ENCODE data around the gene NAGPA.
A peak's percentile ranks its signal among the peaks of the same experiment; 100 is the strongest.

The NAGPA gene

GRCh38 chr16:5042574-5043171 lies 8.9 kb upstream of the NAGPA start:
- H3K27me3 ChIP-seq (replicated peaks; ENCODE audit: control insufficient read depth, insufficient read depth, low read length), result no peaks in the 10 kb centered on the region
- DNase-seq (ENCODE audit: extremely low read depth, insufficient read length), result no peak
- TF ChIP-seq CTCF (IDR thresholded peaks at IDR 0.05; ENCODE audit: insufficient read depth, low read length, poor library complexity, severe bottlenecking), result no peak
- H3K4me3 ChIP-seq (replicated peaks; ENCODE audit: low read depth, low read length), result no peak overlapping the region
- no peaks in the 10 kb centered on the region for H3K36me3 ChIP-seq (ENCODE audit: control insufficient read depth, insufficient read depth, low read length)

GRCh38 chr16:5041600-5042133 lies 7.9 kb upstream of the NAGPA start:
- TF ChIP-seq CTCF (IDR thresholded peaks at IDR 0.05; ENCODE audit: insufficient read depth, low read length, poor library complexity, severe bottlenecking), result no peak
- no peaks in the 10 kb centered on the region for H3K27me3 ChIP-seq (replicated peaks; ENCODE audit: control insufficient read depth, insufficient read depth, low read length)
- DNase-seq (ENCODE audit: extremely low read depth, insufficient read length), result peak; percentile 52
- H3K4me3 ChIP-seq (replicated peaks; ENCODE audit: low read depth, low read length), result no peak overlapping the region; the same call in 1 of the 2 replicates
- no peaks in the 10 kb centered on the region for H3K36me3 ChIP-seq (ENCODE audit: control insufficient read depth, insufficient read depth, low read length)

DNA sequence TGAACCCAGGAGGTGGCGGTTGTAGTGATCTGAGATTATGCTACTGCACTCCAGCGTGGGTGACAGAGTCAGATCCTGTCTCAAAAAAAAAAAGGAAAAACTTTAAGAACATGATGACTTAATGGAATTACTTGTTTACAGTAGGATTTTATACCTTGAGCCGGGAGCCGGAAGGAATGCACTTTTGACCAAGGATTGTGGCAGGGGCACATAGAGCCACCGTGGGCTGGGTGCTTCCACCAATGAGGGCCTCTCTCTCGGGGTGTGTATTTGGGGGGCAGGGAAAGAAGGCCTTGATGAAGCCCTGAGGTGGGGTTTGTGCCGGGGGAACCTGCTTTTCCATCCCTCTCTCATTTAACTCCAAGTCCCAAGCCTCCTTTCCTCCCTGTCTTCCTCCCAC lies 6.7 kb upstream of the NAGPA start:
- Histone ChIP-seq H3K36me3 (ENCODE audit: control insufficient read depth, insufficient read depth, low read length) (no peaks in the 10 kb centered on the region), H3K27me3 (replicated peaks; ENCODE audit: control insufficient read depth, insufficient read depth, low read length) (no peaks in the 10 kb centered on the region), H3K4me3 (replicated peaks; ENCODE audit: low read depth, low read length) (no peak overlapping the region)
- DNase-seq (ENCODE audit: extremely low read depth, insufficient read length), result no peak
- TF ChIP-seq CTCF (IDR thresholded peaks at IDR 0.05; ENCODE audit: insufficient read depth, low read length, poor library complexity, severe bottlenecking), result no peak

DNA sequence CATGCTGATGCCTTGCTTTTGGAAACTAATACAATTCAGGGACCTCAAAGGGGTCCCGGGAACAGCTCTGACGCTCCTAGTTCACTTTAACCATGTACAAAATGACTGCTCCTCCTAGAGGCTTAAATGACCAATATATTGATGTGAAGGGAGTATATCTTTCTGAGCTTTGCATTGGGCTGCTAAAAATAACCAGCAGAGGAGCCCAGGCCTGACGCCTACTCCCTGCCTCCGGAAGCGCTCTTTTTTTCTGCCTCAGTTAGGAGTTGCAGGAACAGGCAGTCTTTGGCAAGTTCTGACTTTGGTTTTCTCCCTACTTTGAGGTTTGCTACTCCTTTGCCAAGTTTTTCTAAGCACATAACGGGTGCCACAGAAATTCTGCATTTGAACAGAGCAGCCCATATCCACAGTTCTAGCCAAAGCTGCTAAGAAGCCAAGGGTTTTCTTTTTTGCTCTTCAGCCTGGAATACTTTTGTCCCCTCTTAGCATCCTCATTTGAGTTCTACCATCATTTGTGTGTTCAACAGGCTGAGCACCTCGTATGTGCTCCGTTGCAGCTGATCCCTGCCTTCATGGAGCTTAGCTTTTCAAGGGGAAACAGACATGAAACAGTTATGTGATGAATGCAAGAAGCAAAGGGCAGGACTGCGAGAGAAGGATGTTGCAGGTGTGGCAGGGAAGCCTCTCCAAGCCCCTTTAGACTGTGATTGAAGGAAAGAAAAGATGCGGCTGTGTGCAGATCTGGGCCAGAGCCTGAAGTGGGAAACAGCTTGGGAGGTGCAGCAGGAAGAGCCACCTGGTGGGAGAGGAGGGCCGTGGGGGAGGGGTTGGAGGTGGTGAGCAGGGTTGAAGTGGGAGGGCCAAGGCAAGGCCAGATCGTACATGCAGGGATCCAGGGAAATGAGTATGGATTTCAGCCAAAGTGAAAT lies 2.8 kb upstream of the NAGPA start:
- no peak for DNase-seq (ENCODE audit: extremely low read depth, insufficient read length)
- Histone ChIP-seq H3K4me3 (replicated peaks; ENCODE audit: low read depth, low read length) (no peak overlapping the region), H3K27me3 (replicated peaks; ENCODE audit: control insufficient read depth, insufficient read depth, low read length) (no peaks in the 10 kb centered on the region), H3K36me3 (ENCODE audit: control insufficient read depth, insufficient read depth, low read length) (no peaks in the 10 kb centered on the region)
- no peak for TF ChIP-seq CTCF (IDR thresholded peaks at IDR 0.05; ENCODE audit: insufficient read depth, low read length, poor library complexity, severe bottlenecking)

DNA sequence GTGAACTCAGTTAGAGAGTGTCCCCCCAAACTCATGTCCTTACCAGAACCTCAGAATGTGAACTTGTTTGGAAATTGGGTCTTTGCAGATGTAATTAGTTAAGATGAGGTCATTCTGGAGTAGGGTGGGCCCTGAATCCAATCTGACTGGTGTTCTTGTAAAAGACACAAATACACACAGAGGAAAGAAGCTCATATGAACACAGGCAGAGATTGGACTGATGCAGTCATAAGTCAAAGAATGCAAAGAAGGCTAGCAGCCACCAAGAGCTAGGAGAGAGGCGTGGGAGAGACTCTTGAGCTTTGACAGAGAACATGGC lies 2.1 kb upstream of the NAGPA start:
- no peak for DNase-seq (ENCODE audit: extremely low read depth, insufficient read length)
- Histone ChIP-seq H3K36me3 (ENCODE audit: control insufficient read depth, insufficient read depth, low read length) (no peaks in the 10 kb centered on the region), H3K4me3 (replicated peaks; ENCODE audit: low read depth, low read length) (no peak overlapping the region), H3K27me3 (replicated peaks; ENCODE audit: control insufficient read depth, insufficient read depth, low read length) (no peaks in the 10 kb centered on the region)
- TF ChIP-seq CTCF (IDR thresholded peaks at IDR 0.05; ENCODE audit: insufficient read depth, low read length, poor library complexity, severe bottlenecking), result no peak
